B cell (primary cell): ENCODE measurements around the gene SLC5A5. TPM values are rescaled to one million over a fixed set of nuclear protein-coding genes. Genes with fewer than 3 reads are reported as not detected.

ENCODE experiments used
- ATAC-seq: fragments of 200-7000 bp; cut with Tn5 transposase; one replicate; pipeline ENCODE4 v1.10.0; 2021; ENCODE audit warnings: low read depth, mild to moderate bottlenecking, moderate number of reproducible peaks, moderate library complexity
- CTCF ChIA-PET: fragments of 350-600 bp; sonication (Branson Sonifier 250); formaldehyde crosslinking; loops from one replicate; lab custom pipeline; 2021; ENCODE audit warnings: antibody characterized with exemption, inconsistent platforms; lab: Charles Lee
- POLR2A ChIA-PET: fragments of 350-600 bp; sonication (Branson Sonifier 250); formaldehyde crosslinking; loops from one replicate; lab custom pipeline; 2021; ENCODE audit warnings: antibody characterized with exemption; lab: Charles Lee
- DNase-seq: peaks from one replicate; pipeline ENCODE4 v3.0.0; 2013
- H2AFZ ChIP-seq: 2 replicates; pipeline ENCODE4 v1.6.1; 2012; ENCODE audit warnings: mild to moderate bottlenecking, low read depth, low read length; ENCODE audit not compliant: insufficient read depth, poor library complexity, severe bottlenecking
- H3K27ac ChIP-seq, 2 donors: 1 replicate in 1 of 2; 2 replicates in 1 of 2; pipeline ENCODE4 v1.5.1; 2012 to 2013; ENCODE audit warnings: low read length in 2 of 2, mild to moderate bottlenecking in 2 of 2, moderate library complexity in 1 of 2
- H3K27me3 ChIP-seq, 4 experiments: fragments of 200-600 bp in 1 of 4; sonication (generic) in 1 of 4; replicated peaks in 1 of 4; 1 replicate in 2 of 4; 2 replicates in 2 of 4; pipeline versions ENCODE4 v1.6.1 to v1.7.0; 2013 to 2016; ENCODE audit warnings: low read length in 3 of 4, mild to moderate bottlenecking in 2 of 4, mixed read lengths in 1 of 4, moderate library complexity in 1 of 4; ENCODE audit not compliant: insufficient read depth in 4 of 4, control insufficient read depth in 3 of 4; ENCODE audit errors: control extremely low read depth in 1 of 4
- H3K36me3 ChIP-seq, 2 experiments: replicated peaks in 1 of 2; 1 replicate in 1 of 2; 2 replicates in 1 of 2; pipeline versions ENCODE4 v1.6.1 to v1.7.1; 2013; ENCODE audit warnings: low read length in 1 of 2; ENCODE audit not compliant: insufficient read depth in 2 of 2, control insufficient read depth in 1 of 2; ENCODE audit errors: control extremely low read depth in 1 of 2, extremely low read depth in 1 of 2
- H3K4me1 ChIP-seq, 2 donors: fragments of 200-600 bp in 1 of 2; sonication (generic) in 1 of 2; 1 replicate in 1 of 2; 2 replicates in 1 of 2; pipeline versions ENCODE4 v1.5.1 to v1.6.1; 2013 to 2017; ENCODE audit warnings: low read length in 2 of 2; ENCODE audit not compliant: control insufficient read depth in 2 of 2, insufficient read depth in 2 of 2
- H3K4me2 ChIP-seq: replicated peaks from 2 replicates; pipeline ENCODE3; 2012; ENCODE audit warnings: mild to moderate bottlenecking, low read depth, low read length; ENCODE audit not compliant: poor library complexity, severe bottlenecking
- H3K4me3 ChIP-seq, 5 experiments: fragments of 200-600 bp in 1 of 5; sonication (generic) in 1 of 5; 1 replicate in 3 of 5; 2 replicates in 2 of 5; pipeline versions ENCODE4 v1.5.1 to v1.7.0; 2011 to 2016; ENCODE audit warnings: low read length in 4 of 5, mild to moderate bottlenecking in 4 of 5, low read depth in 2 of 5, control low read depth in 1 of 5, moderate library complexity in 1 of 5; ENCODE audit not compliant: insufficient read depth in 1 of 5; ENCODE audit errors: control extremely low read depth in 1 of 5, extremely low read depth in 1 of 5
- H3K79me2 ChIP-seq: fragments of 200-600 bp; sonication (generic); one replicate; pipeline ENCODE4 v1.6.0; 2016; ENCODE audit warnings: low read length; ENCODE audit not compliant: control insufficient read depth, insufficient read depth
- H3K9ac ChIP-seq: fragments of 200-600 bp; sonication (generic); 2 replicates; pipeline ENCODE4 v1.6.1; 2017; ENCODE audit warnings: mild to moderate bottlenecking, low read length, moderate library complexity
- H3K9me3 ChIP-seq, 3 donors: one replicate each; pipeline versions ENCODE4 v1.6.1 to v1.7.1; 2013; ENCODE audit warnings: low read length in 2 of 3; ENCODE audit not compliant: control insufficient read depth in 2 of 3, insufficient read depth in 1 of 3; ENCODE audit errors: control extremely low read depth in 1 of 3
- H4K20me1 ChIP-seq: 2 replicates; pipeline ENCODE4 v1.6.0; 2012; ENCODE audit warnings: mild to moderate bottlenecking, low read length; ENCODE audit not compliant: insufficient read depth, control insufficient read depth, poor library complexity, severe bottlenecking
- H3K27ac Mint-ChIP-seq: one replicate; pipeline ENCODE4 v1.8.0; 2021; ENCODE audit warnings: mixed read lengths
- H3K27me3 Mint-ChIP-seq: one replicate; pipeline ENCODE4 v1.8.0; 2021; ENCODE audit warnings: mixed read lengths
- H3K4me1 Mint-ChIP-seq: one replicate; pipeline ENCODE4 v1.8.0; 2021; ENCODE audit warnings: mixed read lengths
- H3K4me3 Mint-ChIP-seq: one replicate; pipeline ENCODE4 v1.8.0; 2021; ENCODE audit warnings: mixed read lengths
- H3K9me3 Mint-ChIP-seq: one replicate; pipeline ENCODE4 v1.8.0; 2022; ENCODE audit warnings: mixed read lengths; ENCODE audit not compliant: insufficient read depth
- EZH2 ChIP-seq: IDR thresholded peaks from 2 replicates; pipeline ENCODE4 v1.6.1; 2012; ENCODE audit warnings: borderline replicate concordance, low read depth, mild to moderate bottlenecking, moderate library complexity, low read length; ENCODE audit not compliant: insufficient read depth, poor library complexity, severe bottlenecking
- WGBS: methylation state at CpG from one replicate; pipeline ENCODE4 v1.1.5; 2013; ENCODE audit warnings: missing lambda C conversion rate; ENCODE audit not compliant: insufficient coverage; 5-methylcytosine and 5-hydroxymethylcytosine counted together
- intact Hi-C: fragments of 100-400 bp; cut with micrococcal nuclease; formaldehyde crosslinking; loops from one replicate; pipeline ENCODE4 v1.10.0; 2022
- polyA plus RNA-seq: library from polyadenylated mRNA; depleted of rRNA; stranded (reverse); fragments of >200 nt; gene quantifications from 2 replicates; pipeline ENCODE4 v1.2.3, GENCODE V29; 2012
- total RNA-seq, 2 donors: library from RNA; stranded (reverse); fragments of 120-200 nt in 1 of 2; gene quantifications; 1 replicate in 1 of 2; 2 replicates in 1 of 2; pipeline versions ENCODE4 v1.2.3 to v1.2.4, GENCODE V29; 2013 to 2022
- TF ChIP-seq, protein P1 (sequence below): fragments of 200-600 bp; IDR thresholded peaks from one replicate; pipeline ENCODE4 v1.8.0; 2022; ENCODE audit warnings: antibody characterized with exemption, mild to moderate bottlenecking

The SLC5A5 gene
- total and polyA plus RNA-seq, 2 donors (not counting 1 experiment from before 2014, with no cell fraction given): 0.07 to 0.40 TPM

DNA sequence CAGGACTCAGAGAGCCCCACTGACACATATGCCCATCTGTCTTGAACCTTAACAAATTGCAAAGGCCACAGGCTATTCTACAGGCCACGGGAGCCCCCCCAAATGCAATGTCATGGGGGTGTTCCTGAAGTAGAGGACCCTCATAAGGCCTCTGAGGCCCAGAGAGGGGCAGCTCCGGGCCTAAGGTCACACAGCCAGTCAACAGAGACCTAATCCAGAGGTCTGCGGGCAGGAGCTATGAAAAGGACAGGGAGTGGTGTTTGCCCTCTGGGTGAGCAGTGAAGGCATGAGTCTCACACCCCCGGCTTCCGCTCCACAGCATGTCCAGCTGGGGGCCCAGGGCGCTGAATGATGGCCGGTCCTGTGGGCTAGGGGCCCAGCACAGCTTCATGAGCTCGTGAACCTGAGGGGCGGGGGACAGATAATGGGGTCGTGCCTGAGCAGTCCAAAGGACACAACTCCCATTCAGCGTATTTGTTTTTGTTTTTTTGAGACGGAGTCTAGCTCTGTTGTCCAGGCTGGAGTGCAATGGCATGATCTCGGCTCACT lies 45.2 kb upstream of the SLC5A5 start:
- H3K27me3 ChIP-seq: no peaks in the 10 kb centered on the region
- no peak overlapping the region for H2AFZ ChIP-seq
- no peak overlapping the region for H3K27ac ChIP-seq
- H3K27me3 Mint-ChIP-seq: no peaks in the 10 kb centered on the region
- no peak overlapping the region for H3K4me3 Mint-ChIP-seq
- peaks cover 0 to 6% (median 0%) of the 10 kb centered on the region in 3 donors for H3K9me3 ChIP-seq
- no peak overlapping the region for H3K27ac Mint-ChIP-seq
- 98% methylated on average over 13 of the region's 13 CpGs for WGBS
- TF ChIP-seq, protein P1, sequence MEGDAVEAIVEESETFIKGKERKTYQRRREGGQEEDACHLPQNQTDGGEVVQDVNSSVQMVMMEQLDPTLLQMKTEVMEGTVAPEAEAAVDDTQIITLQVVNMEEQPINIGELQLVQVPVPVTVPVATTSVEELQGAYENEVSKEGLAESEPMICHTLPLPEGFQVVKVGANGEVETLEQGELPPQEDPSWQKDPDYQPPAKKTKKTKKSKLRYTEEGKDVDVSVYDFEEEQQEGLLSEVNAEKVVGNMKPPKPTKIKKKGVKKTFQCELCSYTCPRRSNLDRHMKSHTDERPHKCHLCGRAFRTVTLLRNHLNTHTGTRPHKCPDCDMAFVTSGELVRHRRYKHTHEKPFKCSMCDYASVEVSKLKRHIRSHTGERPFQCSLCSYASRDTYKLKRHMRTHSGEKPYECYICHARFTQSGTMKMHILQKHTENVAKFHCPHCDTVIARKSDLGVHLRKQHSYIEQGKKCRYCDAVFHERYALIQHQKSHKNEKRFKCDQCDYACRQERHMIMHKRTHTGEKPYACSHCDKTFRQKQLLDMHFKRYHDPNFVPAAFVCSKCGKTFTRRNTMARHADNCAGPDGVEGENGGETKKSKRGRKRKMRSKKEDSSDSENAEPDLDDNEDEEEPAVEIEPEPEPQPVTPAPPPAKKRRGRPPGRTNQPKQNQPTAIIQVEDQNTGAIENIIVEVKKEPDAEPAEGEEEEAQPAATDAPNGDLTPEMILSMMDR: no peak
- TF ChIP-seq EZH2: no peak
- no peak overlapping the region for H3K4me3 ChIP-seq
- peaks cover 19% of the 10 kb centered on the region for H4K20me1 ChIP-seq
- DNase-seq (no peak), ATAC-seq (no peak)
- no peak overlapping the region for H3K4me2 ChIP-seq
- CTCF ChIA-PET: no interaction called here
- peaks cover 2% of the 10 kb centered on the region for H3K79me2 ChIP-seq
- H3K4me1 Mint-ChIP-seq: no peaks in the 10 kb centered on the region
- H3K4me1 ChIP-seq: no peaks in the 10 kb centered on the region
- H3K9ac ChIP-seq: no peak overlapping the region
- intact Hi-C loops: no loop called here
- POLR2A ChIA-PET: interaction anchor here (0.6 kb wide), 1 partner anchor 8 kb away, joined by 3 read pairs; no protein-coding TSS in a partner anchor
- peaks cover 0 to 34% of the 10 kb centered on the region in 2 experiments for H3K36me3 ChIP-seq
- no peaks in the 10 kb centered on the region for H3K9me3 Mint-ChIP-seq

DNA sequence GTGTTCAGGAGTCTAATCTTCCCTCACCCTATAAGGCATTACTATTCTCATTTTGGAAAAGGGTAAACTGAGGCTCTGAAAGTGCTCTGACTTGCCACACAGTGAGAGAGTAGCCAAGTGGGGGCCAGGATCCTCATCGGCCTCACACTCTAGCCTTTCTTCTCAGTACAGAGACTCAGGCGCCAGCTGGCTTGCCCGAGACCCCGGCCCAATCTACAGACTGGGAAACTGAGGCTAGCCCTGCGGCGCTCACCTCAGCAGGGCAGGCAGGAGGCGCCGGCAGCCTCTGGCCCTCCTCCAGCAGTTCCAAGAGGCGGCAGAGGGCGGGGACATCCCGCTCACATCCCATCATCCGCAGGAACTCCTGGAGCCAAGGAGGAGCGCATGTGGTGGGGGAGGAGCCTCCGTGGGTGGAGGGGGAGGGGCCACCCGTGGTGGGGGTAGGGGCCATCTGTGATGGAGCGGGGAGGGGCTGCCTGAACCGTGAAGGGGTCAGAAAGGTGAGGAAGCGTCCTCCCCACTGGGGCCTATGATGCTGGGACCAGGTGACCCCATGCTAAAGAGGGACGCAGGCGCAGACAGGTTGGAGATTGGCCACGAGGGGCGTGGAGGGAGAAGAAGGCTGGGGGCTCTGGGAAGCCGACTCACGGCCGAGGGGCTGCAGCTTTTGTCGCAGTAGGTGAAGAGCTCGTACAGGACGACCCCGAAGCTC lies 41.7 kb upstream of the SLC5A5 start:
- ChIA-PET POLR2A (interaction anchor here (1.0 to 1.2 kb wide), 2 partner anchors 18 to 20 kb away, joined by 4 to 11 read pairs; partner anchors contain the start of gene JAK3), CTCF (interaction anchor here (1.2 kb wide), 1 partner anchor 127 kb away, joined by 3 read pairs; no protein-coding TSS in a partner anchor)
- ATAC-seq (no peak), DNase-seq (no peak)
- no peak overlapping the region for H3K4me3 Mint-ChIP-seq
- H3K27ac ChIP-seq: no peak overlapping the region
- peaks cover 0 to 7% (median 0%) of the 10 kb centered on the region in 3 donors for H3K9me3 ChIP-seq
- H3K9me3 Mint-ChIP-seq: no peaks in the 10 kb centered on the region
- H3K27ac Mint-ChIP-seq: no peak overlapping the region
- peaks cover 2% of the 10 kb centered on the region for H3K79me2 ChIP-seq
- WGBS: 95% methylated on average over 25 of the region's 29 CpGs
- no peaks in the 10 kb centered on the region for H3K27me3 ChIP-seq
- peaks cover 1 to 61% of the 10 kb centered on the region in 2 experiments for H3K36me3 ChIP-seq
- no peaks in the 10 kb centered on the region for H3K27me3 Mint-ChIP-seq
- TF ChIP-seq, protein P1: no peak
- no peak for TF ChIP-seq EZH2
- no peaks in the 10 kb centered on the region for H3K4me1 ChIP-seq
- no peaks in the 10 kb centered on the region for H3K4me1 Mint-ChIP-seq
- no peak overlapping the region for H3K9ac ChIP-seq
- intact Hi-C loops: no loop called here
- H4K20me1 ChIP-seq: peaks cover 28% of the 10 kb centered on the region
- H2AFZ ChIP-seq: no peak overlapping the region
- no peak overlapping the region for H3K4me3 ChIP-seq
- no peak overlapping the region for H3K4me2 ChIP-seq
